K562 (cell line): ENCODE results near the gene VWA2.

Source experiments
- BMI1 ChIP-seq: fragments of 150-350 bp; IDR thresholded peaks from 2 replicates; pipeline ENCODE4 v1.6.1; 2014; ENCODE audit warnings: low read length
- EP300 ChIP-seq: IDR thresholded peaks from 2 replicates; pipeline ENCODE4 v1.6.1; 2012; ENCODE audit warnings: low read length, improper control_type of control experiment
- FOS ChIP-seq: IDR thresholded peaks from 3 replicates; pipeline ENCODE4 v1.6.1; 2011; ENCODE audit not compliant: insufficient read length; ENCODE audit errors: extremely low read depth
- HDAC8 ChIP-seq: fragments of 450-650 bp; IDR thresholded peaks from 2 replicates; pipeline ENCODE4 v1.6.1; 2016; ENCODE audit warnings: mild to moderate bottlenecking, missing genetic modification characterization, moderate library complexity, missing compliant biosample characterization
- POLR2AphosphoS2 ChIP-seq: IDR thresholded peaks from 2 replicates; pipeline ENCODE4 v1.6.1; 2012; ENCODE audit warnings: low read length, improper control_type of control experiment
- RAD21 ChIP-seq, 2 experiments: fragments of 250-450 bp in 1 of 2; fragments of 450-650 bp in 1 of 2; sonication (Bioruptor Pico) in 1 of 2; formaldehyde crosslinking in 1 of 2; IDR thresholded peaks in 1 of 2; conservative IDR thresholded peaks in 1 of 2; 2 replicates each; pipeline versions ENCODE4 v1.4.0 to v1.8.0; 2020 to 2022; ENCODE audit warnings: mild to moderate bottlenecking in 2 of 2, moderate library complexity in 1 of 2
- TAF15 ChIP-seq: fragments of 200-400 bp; formaldehyde crosslinking; IDR thresholded peaks from 2 replicates; pipeline ENCODE4 v1.6.1; 2017; ENCODE audit warnings: mild to moderate bottlenecking, low read depth, low read length, moderate library complexity
- ZNF347 ChIP-seq: fragments of 450-650 bp; formaldehyde crosslinking; IDR thresholded peaks from 2 replicates; pipeline ENCODE4 v1.4.0; 2020; ENCODE audit warnings: low read depth, mild to moderate bottlenecking, moderate library complexity
- TF ChIP-seq, protein P1 (sequence below), 3 experiments: IDR thresholded peaks in 2 of 3; conservative IDR thresholded peaks in 1 of 3; 2 replicates each; pipeline ENCODE4 v1.5.1; 2011 to 2012; ENCODE audit warnings: low read length in 3 of 3, mild to moderate bottlenecking in 3 of 3, control low read depth in 2 of 3, improper control_type of control experiment in 1 of 3, inconsistent platforms in 1 of 3, low read depth in 1 of 3, mixed read lengths in 1 of 3, moderate library complexity in 1 of 3; ENCODE audit not compliant: insufficient read depth in 2 of 3
- TF ChIP-seq, protein P2 (sequence below): fragments of 150-350 bp; conservative IDR thresholded peaks from 2 replicates; pipeline ENCODE4 v1.6.1; 2014; ENCODE audit warnings: low read length
- TF ChIP-seq, protein P3 (sequence below): fragments of 200-800 bp; sonication (Bioruptor generic); IDR thresholded peaks from 2 replicates; pipeline ENCODE4 v1.6.1; 2016; ENCODE audit warnings: missing genetic modification characterization, missing compliant biosample characterization

DNA sequence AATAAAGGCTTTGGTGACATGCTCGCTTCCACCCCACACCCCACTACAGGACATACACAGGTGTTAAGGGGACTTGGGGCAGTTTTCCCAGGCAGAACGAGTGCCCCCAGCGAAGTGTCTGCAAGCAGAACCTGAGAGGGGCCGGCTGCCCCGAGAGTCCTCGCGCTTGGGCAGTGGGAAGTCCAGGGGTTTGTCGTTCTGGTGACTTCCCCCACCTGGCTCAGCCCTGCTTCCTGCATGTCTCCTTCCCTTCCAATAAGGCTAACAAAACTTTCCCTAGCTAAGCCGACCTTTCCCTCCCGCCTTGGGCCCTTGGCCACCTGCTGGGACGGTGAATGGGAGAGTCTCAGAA lies 916 bp downstream of the VWA2 start:
- no peak for TF ChIP-seq RAD21 (CRISPR knock-in tag; conservative IDR thresholded peaks at IDR 0.05 in 1 of 2, IDR thresholded peaks at IDR 0.05 in 1 of 2)
- TF ChIP-seq BMI1: no peak
- no peak for TF ChIP-seq EP300
- no peak for TF ChIP-seq POLR2AphosphoS2
- no peak for TF ChIP-seq HDAC8 (tag)
- TF ChIP-seq, protein P1, sequence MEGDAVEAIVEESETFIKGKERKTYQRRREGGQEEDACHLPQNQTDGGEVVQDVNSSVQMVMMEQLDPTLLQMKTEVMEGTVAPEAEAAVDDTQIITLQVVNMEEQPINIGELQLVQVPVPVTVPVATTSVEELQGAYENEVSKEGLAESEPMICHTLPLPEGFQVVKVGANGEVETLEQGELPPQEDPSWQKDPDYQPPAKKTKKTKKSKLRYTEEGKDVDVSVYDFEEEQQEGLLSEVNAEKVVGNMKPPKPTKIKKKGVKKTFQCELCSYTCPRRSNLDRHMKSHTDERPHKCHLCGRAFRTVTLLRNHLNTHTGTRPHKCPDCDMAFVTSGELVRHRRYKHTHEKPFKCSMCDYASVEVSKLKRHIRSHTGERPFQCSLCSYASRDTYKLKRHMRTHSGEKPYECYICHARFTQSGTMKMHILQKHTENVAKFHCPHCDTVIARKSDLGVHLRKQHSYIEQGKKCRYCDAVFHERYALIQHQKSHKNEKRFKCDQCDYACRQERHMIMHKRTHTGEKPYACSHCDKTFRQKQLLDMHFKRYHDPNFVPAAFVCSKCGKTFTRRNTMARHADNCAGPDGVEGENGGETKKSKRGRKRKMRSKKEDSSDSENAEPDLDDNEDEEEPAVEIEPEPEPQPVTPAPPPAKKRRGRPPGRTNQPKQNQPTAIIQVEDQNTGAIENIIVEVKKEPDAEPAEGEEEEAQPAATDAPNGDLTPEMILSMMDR (IDR thresholded peaks at IDR 0.05 in 2 of 3, conservative IDR thresholded peaks at IDR 0.05 in 1 of 3; ENCODE audit: insufficient read depth in 2 of 3, low read depth in 1 of 3, low read length in 3 of 3): no peak
- TF ChIP-seq, protein P2, sequence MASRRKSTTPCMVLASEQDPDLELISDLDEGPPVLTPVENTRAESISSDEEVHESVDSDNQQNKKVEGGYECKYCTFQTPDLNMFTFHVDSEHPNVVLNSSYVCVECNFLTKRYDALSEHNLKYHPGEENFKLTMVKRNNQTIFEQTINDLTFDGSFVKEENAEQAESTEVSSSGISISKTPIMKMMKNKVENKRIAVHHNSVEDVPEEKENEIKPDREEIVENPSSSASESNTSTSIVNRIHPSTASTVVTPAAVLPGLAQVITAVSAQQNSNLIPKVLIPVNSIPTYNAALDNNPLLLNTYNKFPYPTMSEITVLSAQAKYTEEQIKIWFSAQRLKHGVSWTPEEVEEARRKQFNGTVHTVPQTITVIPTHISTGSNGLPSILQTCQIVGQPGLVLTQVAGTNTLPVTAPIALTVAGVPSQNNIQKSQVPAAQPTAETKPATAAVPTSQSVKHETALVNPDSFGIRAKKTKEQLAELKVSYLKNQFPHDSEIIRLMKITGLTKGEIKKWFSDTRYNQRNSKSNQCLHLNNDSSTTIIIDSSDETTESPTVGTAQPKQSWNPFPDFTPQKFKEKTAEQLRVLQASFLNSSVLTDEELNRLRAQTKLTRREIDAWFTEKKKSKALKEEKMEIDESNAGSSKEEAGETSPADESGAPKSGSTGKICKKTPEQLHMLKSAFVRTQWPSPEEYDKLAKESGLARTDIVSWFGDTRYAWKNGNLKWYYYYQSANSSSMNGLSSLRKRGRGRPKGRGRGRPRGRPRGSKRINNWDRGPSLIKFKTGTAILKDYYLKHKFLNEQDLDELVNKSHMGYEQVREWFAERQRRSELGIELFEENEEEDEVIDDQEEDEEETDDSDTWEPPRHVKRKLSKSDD: no peak
- TF ChIP-seq ZNF347: no peak
- TF ChIP-seq, protein P3, sequence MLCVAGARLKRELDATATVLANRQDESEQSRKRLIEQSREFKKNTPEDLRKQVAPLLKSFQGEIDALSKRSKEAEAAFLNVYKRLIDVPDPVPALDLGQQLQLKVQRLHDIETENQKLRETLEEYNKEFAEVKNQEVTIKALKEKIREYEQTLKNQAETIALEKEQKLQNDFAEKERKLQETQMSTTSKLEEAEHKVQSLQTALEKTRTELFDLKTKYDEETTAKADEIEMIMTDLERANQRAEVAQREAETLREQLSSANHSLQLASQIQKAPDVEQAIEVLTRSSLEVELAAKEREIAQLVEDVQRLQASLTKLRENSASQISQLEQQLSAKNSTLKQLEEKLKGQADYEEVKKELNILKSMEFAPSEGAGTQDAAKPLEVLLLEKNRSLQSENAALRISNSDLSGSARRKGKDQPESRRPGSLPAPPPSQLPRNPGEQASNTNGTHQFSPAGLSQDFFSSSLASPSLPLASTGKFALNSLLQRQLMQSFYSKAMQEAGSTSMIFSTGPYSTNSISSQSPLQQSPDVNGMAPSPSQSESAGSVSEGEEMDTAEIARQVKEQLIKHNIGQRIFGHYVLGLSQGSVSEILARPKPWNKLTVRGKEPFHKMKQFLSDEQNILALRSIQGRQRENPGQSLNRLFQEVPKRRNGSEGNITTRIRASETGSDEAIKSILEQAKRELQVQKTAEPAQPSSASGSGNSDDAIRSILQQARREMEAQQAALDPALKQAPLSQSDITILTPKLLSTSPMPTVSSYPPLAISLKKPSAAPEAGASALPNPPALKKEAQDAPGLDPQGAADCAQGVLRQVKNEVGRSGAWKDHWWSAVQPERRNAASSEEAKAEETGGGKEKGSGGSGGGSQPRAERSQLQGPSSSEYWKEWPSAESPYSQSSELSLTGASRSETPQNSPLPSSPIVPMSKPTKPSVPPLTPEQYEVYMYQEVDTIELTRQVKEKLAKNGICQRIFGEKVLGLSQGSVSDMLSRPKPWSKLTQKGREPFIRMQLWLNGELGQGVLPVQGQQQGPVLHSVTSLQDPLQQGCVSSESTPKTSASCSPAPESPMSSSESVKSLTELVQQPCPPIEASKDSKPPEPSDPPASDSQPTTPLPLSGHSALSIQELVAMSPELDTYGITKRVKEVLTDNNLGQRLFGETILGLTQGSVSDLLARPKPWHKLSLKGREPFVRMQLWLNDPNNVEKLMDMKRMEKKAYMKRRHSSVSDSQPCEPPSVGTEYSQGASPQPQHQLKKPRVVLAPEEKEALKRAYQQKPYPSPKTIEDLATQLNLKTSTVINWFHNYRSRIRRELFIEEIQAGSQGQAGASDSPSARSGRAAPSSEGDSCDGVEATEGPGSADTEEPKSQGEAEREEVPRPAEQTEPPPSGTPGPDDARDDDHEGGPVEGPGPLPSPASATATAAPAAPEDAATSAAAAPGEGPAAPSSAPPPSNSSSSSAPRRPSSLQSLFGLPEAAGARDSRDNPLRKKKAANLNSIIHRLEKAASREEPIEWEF: no peak
- TF ChIP-seq FOS: no peak
- no peak for TF ChIP-seq TAF15
